ENCODE results near the gene CLDN15. TPM values are rescaled to one million over a fixed set of nuclear protein-coding genes. Genes with fewer than 3 reads are reported as not detected.

The CLDN15 gene
- total RNA-seq, 1 experiment from 2014 or later, result 14.7 TPM

GRCh38 chr7:101239951-101240220 lies 2.3 kb upstream of the CLDN15 start:
- no peaks in the 10 kb centered on the region for H3K9me3 ChIP-seq (ENCODE audit: low read depth, low read length, poor library complexity, severe bottlenecking)
- H3K27ac ChIP-seq (ENCODE audit: low read depth, low read length, poor library complexity, severe bottlenecking), result no peak overlapping the region
- no peaks in the 10 kb centered on the region for H3K4me1 ChIP-seq (ENCODE audit: insufficient read depth, low read length, poor library complexity, severe bottlenecking)
- no TSS peak for BruUV-seq (replicated peaks)
- ChIA-PET POLR2A (ENCODE audit: low non-redundant PET) (no interaction called here), CTCF (no interaction called here)
- intact Hi-C loops (cut with micrococcal nuclease; ENCODE audit: unreplicated experiment), result no loop called here
- TF ChIP-seq EZH2 (IDR thresholded peaks at IDR 0.05; ENCODE audit: borderline replicate concordance, low read depth, low read length, poor library complexity, severe bottlenecking) (no peak), CTCF (conservative IDR thresholded peaks at IDR 0.05; ENCODE audit: low read depth, low read length) (no peak)
- no peak overlapping the region for H3K4me3 ChIP-seq (ENCODE audit: low read depth, low read length, poor library complexity, severe bottlenecking)
- no peak for DNase-seq (ENCODE audit: low spot score)
- no peaks in the 10 kb centered on the region for H3K27me3 ChIP-seq (replicated peaks; ENCODE audit: insufficient read depth, low read depth, low read length, poor library complexity)
- peaks cover 9% of the 10 kb centered on the region for H3K36me3 ChIP-seq (ENCODE audit: insufficient read depth, low read length, poor library complexity, severe bottlenecking)

GRCh38 chr7:101239191-101239950 lies 1.8 kb upstream of the CLDN15 start:
- H3K36me3 ChIP-seq (ENCODE audit: insufficient read depth, low read length, poor library complexity, severe bottlenecking), result peaks cover 9% of the 10 kb centered on the region
- DNase-seq (ENCODE audit: low spot score), result no peak
- CTCF ChIA-PET, result no interaction called here
- H3K4me1 ChIP-seq (ENCODE audit: insufficient read depth, low read length, poor library complexity, severe bottlenecking), result no peaks in the 10 kb centered on the region
- no peaks in the 10 kb centered on the region for H3K9me3 ChIP-seq (ENCODE audit: low read depth, low read length, poor library complexity, severe bottlenecking)
- no peaks in the 10 kb centered on the region for H3K27me3 ChIP-seq (replicated peaks; ENCODE audit: insufficient read depth, low read depth, low read length, poor library complexity)
- BruUV-seq (replicated peaks), result no TSS peak
- no peak overlapping the region for H3K4me3 ChIP-seq (ENCODE audit: low read depth, low read length, poor library complexity, severe bottlenecking)
- POLR2A ChIA-PET (ENCODE audit: low non-redundant PET), result no interaction called here
- H3K27ac ChIP-seq (ENCODE audit: low read depth, low read length, poor library complexity, severe bottlenecking), result no peak overlapping the region
- intact Hi-C loops (cut with micrococcal nuclease; ENCODE audit: unreplicated experiment), result no loop called here
- TF ChIP-seq EZH2 (IDR thresholded peaks at IDR 0.05; ENCODE audit: borderline replicate concordance, low read depth, low read length, poor library complexity, severe bottlenecking) (no peak), CTCF (conservative IDR thresholded peaks at IDR 0.05; ENCODE audit: low read depth, low read length) (no peak)

GRCh38 chr7:101238226-101239182 lies 902 bp upstream of the CLDN15 start:
- Histone ChIP-seq H3K4me1 (ENCODE audit: insufficient read depth, low read length, poor library complexity, severe bottlenecking) (no peaks in the 10 kb centered on the region), H3K9me3 (ENCODE audit: low read depth, low read length, poor library complexity, severe bottlenecking) (no peaks in the 10 kb centered on the region), H3K36me3 (ENCODE audit: insufficient read depth, low read length, poor library complexity, severe bottlenecking) (peaks cover 9% of the 10 kb centered on the region), H3K27ac (ENCODE audit: low read depth, low read length, poor library complexity, severe bottlenecking) (no peak overlapping the region), H3K27me3 (replicated peaks; ENCODE audit: insufficient read depth, low read depth, low read length, poor library complexity) (no peaks in the 10 kb centered on the region), H3K4me3 (ENCODE audit: low read depth, low read length, poor library complexity, severe bottlenecking) (no peak overlapping the region)
- no peak for TF ChIP-seq CTCF (conservative IDR thresholded peaks at IDR 0.05; ENCODE audit: low read depth, low read length)
- TF ChIP-seq EZH2 (IDR thresholded peaks at IDR 0.05; ENCODE audit: borderline replicate concordance, low read depth, low read length, poor library complexity, severe bottlenecking), result no peak
- POLR2A ChIA-PET (ENCODE audit: low non-redundant PET), result no interaction called here
- BruUV-seq (replicated peaks), result no TSS peak
- intact Hi-C loops (cut with micrococcal nuclease; ENCODE audit: unreplicated experiment), result no loop called here
- CTCF ChIA-PET, result no interaction called here
- no peak for DNase-seq (ENCODE audit: low spot score)

All from A673 (cell line).